Adrenal gland (tissue), 12 donors: ENCODE measurements around the gene RFLNA. TPM values are rescaled to one million over a fixed set of nuclear protein-coding genes. Genes with fewer than 3 reads are reported as not detected.
"Not testable (repeated sequence)": the region's sequence is repeated elsewhere in the genome, so short reads cannot be mapped to it uniquely, and the experiment has no call there.

Source experiments
- DNase-seq, 7 donors: peaks; one replicate each; pipeline ENCODE4 v3.0.0-alpha.2; 2019 to 2020
- H3K27ac ChIP-seq, 5 donors: fragments of 200-600 bp; sonication (generic) in 4 of 5; 1 replicate in 3 of 5; 2 replicates in 2 of 5; pipeline versions ENCODE4 v1.5.1 to v1.8.0; 2016 to 2020; ENCODE audit warnings: mild to moderate bottlenecking in 1 of 5
- H3K27me3 ChIP-seq: fragments of 200-600 bp; 2 replicates; pipeline ENCODE4 v1.8.0; 2021
- H3K36me3 ChIP-seq, 2 donors: fragments of 200-600 bp; replicated peaks in 1 of 2; 1 replicate in 1 of 2; 2 replicates in 1 of 2; pipeline versions ENCODE4 v1.5.1 to v1.8.0; 2018 to 2022
- H3K4me1 ChIP-seq, 2 donors: fragments of 200-600 bp; replicated peaks in 1 of 2; 1 replicate in 1 of 2; 2 replicates in 1 of 2; pipeline versions ENCODE4 v1.5.1 to v1.8.0; 2018 to 2021
- H3K4me3 ChIP-seq, 4 donors: fragments of 200-600 bp; sonication (generic) in 3 of 4; one replicate each; pipeline ENCODE4 v1.5.1; 2016 to 2018
- H3K9me3 ChIP-seq, 3 donors: fragments of 200-600 bp; sonication (generic) in 1 of 3; replicated peaks in 1 of 3; 1 replicate in 2 of 3; 2 replicates in 1 of 3; pipeline versions ENCODE4 v1.5.1 to v1.8.0; 2016 to 2021
- CTCF ChIP-seq, 6 experiments: fragments of 450-650 bp in 4 of 6; fragments of 200-600 bp in 2 of 6; sonication (generic) in 1 of 6; IDR thresholded peaks; 1 replicate in 5 of 6; 2 replicates in 1 of 6; pipeline versions ENCODE4 v1.5.1 to v1.8.0; 2016 to 2021; ENCODE audit warnings: antibody characterized with exemption in 6 of 6, mild to moderate bottlenecking in 2 of 6, moderate library complexity in 1 of 6
- POLR2A ChIP-seq, 2 donors: fragments of 450-650 bp; IDR thresholded peaks; one replicate each; pipeline ENCODE4 v1.6.1; 2017; ENCODE audit warnings: antibody characterized with exemption in 2 of 2, mild to moderate bottlenecking in 2 of 2, moderate library complexity in 1 of 2
- WGBS, 4 donors: extraction: QIAGEN DNeasy Blood & Tissue Kit in 2 of 4; methylation state at CpG; one replicate each; pipeline versions ENCODE4 v1.1.5 to v1.1.7; 2013 to 2017; 5-methylcytosine and 5-hydroxymethylcytosine counted together
- intact Hi-C, 2 donors: fragments of 100-400 bp; cut with DNase I; formaldehyde crosslinking; loops; one replicate each; pipeline versions ENCODE4 v1.14.1 to v1.15.0; 2022 to 2023
- polyA plus RNA-seq, 3 donors: library from polyadenylated mRNA; stranded (reverse); fragments of 200-250 nt in 2 of 3; fragments of 350-450 nt in 1 of 3; fragmentation: Illumina TruSeq in 1 of 3; extraction: RNeasy Lipid Tissue Mini Kit (QIAGEN cat#74804) in 1 of 3; gene quantifications; one replicate each; pipeline ENCODE4 v1.2.3, GENCODE V29; 2013 to 2014
- total RNA-seq, 9 donors: library from RNA; depleted of rRNA in 4 of 9; stranded (reverse); fragments of >200 nt in 4 of 9; fragments of 120-200 nt in 1 of 9; fragmentation: NEBNext Ultra II Directional in 1 of 9; extraction: Animal tissue kit (Norgen Biotek cat#: 25700) in 1 of 9; gene quantifications; one replicate each; pipeline versions ENCODE4 v1.1.0 to v1.2.4, GENCODE V29; 2013 to 2023
- donor health status: healthy with polysubstance abuse.
- donor health status: Bipolar disorder and iron deficiency.
- donor health status: DM: yes; HTN: yes; CAD: no.
- donor health status: DM: no; HTN: no; CAD: no.
- donor health status: DM: no; HTN: no; CAD: no.
- donor health status: DM: yes; HTN: yes; CAD: no.

The RFLNA gene
- total and polyA plus RNA-seq, 12 donors, result 0.38 to 3.9 (median 1.4) TPM; not detected in 1

DNA sequence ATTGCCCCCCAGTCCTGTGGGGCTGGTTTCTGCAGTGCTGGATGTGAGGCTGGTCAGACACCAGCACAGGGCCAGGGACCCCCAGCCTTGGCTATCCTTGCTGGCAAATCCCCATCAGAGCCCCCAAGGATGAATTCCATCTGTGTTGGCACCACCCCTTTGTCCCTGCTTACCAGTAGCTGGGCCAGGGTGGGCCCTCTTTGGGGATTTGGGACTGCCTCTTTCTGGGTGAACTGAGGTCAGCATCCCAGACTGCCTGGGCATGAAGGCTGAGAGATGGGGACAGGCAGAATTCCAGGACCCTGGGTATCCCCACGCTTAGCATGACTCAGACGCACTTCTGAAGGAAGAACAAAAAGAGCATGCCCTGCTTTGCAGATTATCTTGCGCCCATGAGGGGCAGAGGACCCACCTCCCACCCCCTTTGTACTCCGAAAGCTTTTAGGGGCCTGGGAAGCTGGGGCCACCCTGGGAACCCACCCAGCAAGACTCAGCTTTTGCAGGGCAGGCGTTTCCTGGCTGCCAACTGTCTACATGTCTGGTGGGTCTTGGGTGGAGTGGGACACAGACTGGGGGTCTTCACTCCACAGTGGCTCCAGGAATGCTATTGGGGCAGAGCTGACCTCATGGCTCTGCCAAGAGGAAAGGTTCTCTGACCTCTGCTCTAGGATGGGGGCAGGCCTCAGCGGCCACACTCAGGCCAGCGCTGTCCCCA, 26.8 kb downstream of the RFLNA start:
- H3K27me3 ChIP-seq, result no peaks in the 10 kb centered on the region
- intact Hi-C loops, result loop anchor here in 1 of 2 donors (5.0 kb wide), 1 partner anchor 284 kb away; no protein-coding TSS in a partner anchor
- no peak overlapping the region for H3K4me3 ChIP-seq
- 62 to 69% (median 65%) methylated on average over 4 to 7 of the region's 7 CpGs for WGBS, 4 donors
- H3K27ac ChIP-seq, result no peak overlapping the region
- H3K36me3 ChIP-seq, result peaks cover 0 to 33% of the 10 kb centered on the region in 2 donors
- TF ChIP-seq CTCF (IDR thresholded peaks at IDR 0.05) (no peak), POLR2A (IDR thresholded peaks at IDR 0.05) (no peak)
- H3K4me1 ChIP-seq, result no peaks in the 10 kb centered on the region
- H3K9me3 ChIP-seq, result peaks cover 0 to 10% (median 0%) of the 10 kb centered on the region in 3 donors
- peak in 1 of 7 donors; percentile 45 for DNase-seq

DNA sequence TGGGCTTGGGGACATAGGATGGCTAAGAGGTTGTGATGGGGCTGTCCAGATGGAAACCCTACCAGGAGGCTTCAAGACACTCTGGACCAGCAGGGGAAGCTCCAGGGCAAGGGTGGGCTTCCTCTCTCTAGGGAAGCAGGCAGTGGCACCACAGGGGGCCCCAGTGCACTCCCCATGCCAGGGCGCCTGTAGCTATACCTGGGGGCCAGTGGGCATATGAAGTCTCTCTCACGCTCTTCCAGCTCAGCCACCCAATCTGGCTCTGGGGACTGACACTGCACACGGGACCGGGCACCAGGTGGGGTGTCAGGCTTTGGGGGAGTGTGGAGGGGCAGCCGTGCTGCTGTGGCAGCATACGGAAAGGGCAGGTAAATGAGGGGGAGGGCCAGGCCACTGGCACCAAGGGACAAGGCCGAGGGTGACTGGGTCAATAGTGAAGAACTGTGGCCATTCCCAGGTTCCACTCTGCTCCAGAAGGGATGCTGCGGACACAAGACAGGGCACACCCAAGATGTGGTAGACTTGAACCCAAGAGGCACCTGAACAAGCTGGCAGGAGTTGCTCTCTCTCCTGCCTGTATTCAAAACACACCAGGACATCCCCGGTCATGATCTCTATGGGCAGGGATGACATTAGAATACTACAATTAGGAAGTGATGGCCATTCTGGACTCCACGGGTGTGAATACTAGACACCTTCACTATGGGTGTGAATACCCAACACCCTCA, 27.5 kb downstream of the RFLNA start:
- TF ChIP-seq CTCF (IDR thresholded peaks at IDR 0.05), result no peak
- no peak for TF ChIP-seq POLR2A (IDR thresholded peaks at IDR 0.05)
- H3K27me3 ChIP-seq, result no peaks in the 10 kb centered on the region
- intact Hi-C loops, result loop anchor here in 1 of 2 donors (5.0 kb wide), 1 partner anchor 285 kb away; no protein-coding TSS in a partner anchor
- no peaks in the 10 kb centered on the region for H3K4me1 ChIP-seq
- 86 to 91% (median 90%) methylated on average over 10 of the region's 10 CpGs for WGBS, 4 donors
- peaks cover 0 to 10% (median 0%) of the 10 kb centered on the region in 3 donors for H3K9me3 ChIP-seq
- no peak overlapping the region for H3K27ac ChIP-seq
- DNase-seq, result no peak
- H3K4me3 ChIP-seq, result no peak overlapping the region
- H3K36me3 ChIP-seq, result peaks cover 0 to 33% of the 10 kb centered on the region in 2 donors

GRCh38 chr12:124322999-124323328, 28.1 kb downstream of the RFLNA start:
- 92 to 100% (median 97%) methylated on average over 1 of the region's 1 CpG for WGBS, 4 donors
- DNase-seq, H3K27me3 ChIP-seq, H3K27ac ChIP-seq, H3K4me1 ChIP-seq, H3K4me3 ChIP-seq: not testable (repeated sequence)
- peaks cover 0 to 34% of the 10 kb centered on the region in 2 donors for H3K36me3 ChIP-seq
- intact Hi-C loops, result loop anchor here in 1 of 2 donors (5.0 kb wide), 1 partner anchor 286 kb away; no protein-coding TSS in a partner anchor
- peaks cover 0 to 10% (median 0%) of the 10 kb centered on the region in 3 donors for H3K9me3 ChIP-seq

GRCh38 chr12:124323771-124324530, 29.1 kb downstream of the RFLNA start:
- 79 to 90% (median 83%) methylated on average over 11 of the region's 11 CpGs for WGBS, 4 donors

More at GRCh38 chr12:124323771-124324530, 29.1 kb downstream of the RFLNA start:
- Histone ChIP-seq H3K36me3 (peaks cover 0 to 44% of the 10 kb centered on the region in 2 donors), H3K27me3 (no peaks in the 10 kb centered on the region), H3K27ac (peak overlapping the region in 1 of 5 donors; percentile 20), H3K4me1 (no peaks in the 10 kb centered on the region), H3K4me3 (no peak overlapping the region), H3K9me3 (peaks cover 0 to 10% (median 0%) of the 10 kb centered on the region in 3 donors)
- DNase-seq, result peak in 5 of 7 donors; percentile 51 to 77 (median 64)
- TF ChIP-seq CTCF (IDR thresholded peaks at IDR 0.05) (no peak), POLR2A (IDR thresholded peaks at IDR 0.05) (no peak)
- intact Hi-C loops, result loop anchor here in 1 of 2 donors (5.0 kb wide), 1 partner anchor 287 kb away; no protein-coding TSS in a partner anchor
